ENCODE measurements around the gene MOB3B. TPM values are rescaled to one million over a fixed set of nuclear protein-coding genes. Genes with fewer than 3 reads are reported as not detected.

The MOB3B gene
- total RNA-seq, result 10 to 100 TPM; 16.2 to 23.7 (median 19.7) TPM

DNA sequence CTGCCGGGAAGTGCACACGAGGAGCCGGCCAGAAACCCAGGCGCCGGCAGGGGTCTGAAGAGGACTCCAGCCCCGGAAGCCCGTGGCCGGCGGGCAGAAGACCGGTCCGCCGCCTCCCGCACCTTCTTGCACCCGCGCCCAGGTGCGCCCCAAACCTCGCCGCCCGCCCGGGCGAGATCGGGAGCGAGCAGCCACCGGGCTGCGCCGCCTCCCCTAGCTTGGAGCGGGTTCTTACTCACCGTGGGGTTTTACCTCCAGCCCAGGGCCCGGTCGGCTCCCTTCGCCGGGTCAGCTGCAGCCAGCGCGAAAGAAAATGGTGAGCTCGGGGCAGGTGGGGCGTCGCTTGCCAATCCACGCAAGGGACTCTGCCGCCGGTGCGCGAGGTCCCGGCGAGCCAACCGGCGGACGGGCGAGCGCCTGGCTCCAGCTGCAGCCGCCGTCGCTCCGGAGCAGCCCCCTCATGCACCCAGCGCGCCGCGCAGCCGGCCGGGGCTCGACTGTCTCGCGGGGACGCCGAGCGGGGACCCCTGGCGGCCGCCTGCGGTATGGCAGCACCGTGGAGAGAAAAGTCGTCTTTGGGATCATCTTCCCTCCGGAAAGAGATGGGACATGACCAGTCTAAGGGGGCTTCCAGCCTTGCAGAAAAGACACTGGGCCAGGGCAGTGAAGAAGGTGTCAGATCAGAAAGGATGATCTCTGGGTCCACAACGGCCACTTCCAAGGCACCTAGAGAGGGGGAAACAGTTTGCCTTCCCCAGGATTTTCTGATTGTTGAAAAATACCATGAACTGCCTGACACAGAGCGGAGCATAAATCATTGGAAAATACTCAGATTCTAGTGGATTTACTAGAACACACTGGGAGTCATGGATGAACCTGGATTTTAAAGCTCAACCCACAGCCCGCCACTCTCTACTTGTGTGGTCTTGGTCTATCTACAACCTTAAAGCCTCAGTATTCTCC is at the start of gene MOB3B:
Gene MOB3B, minus strand, starts transcription at position 499 of the 963 bp plus-strand sequence. CDS start 74,264 bp downstream, outside the sequence.
- H3K27me3 ChIP-seq, result no peaks in the 10 kb centered on the region
- DNase-seq (ENCODE audit: low spot score in 2 of 2), result peak; percentile 78 to 86
- WGBS, 2 donors, result 5 to 8% methylated on average over 30 to 52 of the region's 74 CpGs

GRCh38 chr9:27573634-27574590 is 44.3 kb upstream of the MOB3B start:
- Histone ChIP-seq H3K4me3 (peak overlapping the region; percentile 51 to 87 (median 77)), H3K9me3 (peaks cover 0 to 11% (median 0%) of the 10 kb centered on the region in 4 donors), H3K27me3 (no peaks in the 10 kb centered on the region), H3K27ac (peak overlapping the region; percentile 92 to 100 (median 97)), H3K4me1 (peaks cover 0 to 18% (median 9%) of the 10 kb centered on the region in 4 donors), H3K36me3 (no peaks in the 10 kb centered on the region)
- DNase-seq (ENCODE audit: low spot score in 2 of 2), result peak; percentile 97 to 99
- WGBS, 2 donors, result 4 to 5% methylated on average over 35 of the region's 35 CpGs
- peak; percentile 98 to 99 for TF ChIP-seq EP300 (IDR thresholded peaks at IDR 0.05)
- TF ChIP-seq, protein P1, sequence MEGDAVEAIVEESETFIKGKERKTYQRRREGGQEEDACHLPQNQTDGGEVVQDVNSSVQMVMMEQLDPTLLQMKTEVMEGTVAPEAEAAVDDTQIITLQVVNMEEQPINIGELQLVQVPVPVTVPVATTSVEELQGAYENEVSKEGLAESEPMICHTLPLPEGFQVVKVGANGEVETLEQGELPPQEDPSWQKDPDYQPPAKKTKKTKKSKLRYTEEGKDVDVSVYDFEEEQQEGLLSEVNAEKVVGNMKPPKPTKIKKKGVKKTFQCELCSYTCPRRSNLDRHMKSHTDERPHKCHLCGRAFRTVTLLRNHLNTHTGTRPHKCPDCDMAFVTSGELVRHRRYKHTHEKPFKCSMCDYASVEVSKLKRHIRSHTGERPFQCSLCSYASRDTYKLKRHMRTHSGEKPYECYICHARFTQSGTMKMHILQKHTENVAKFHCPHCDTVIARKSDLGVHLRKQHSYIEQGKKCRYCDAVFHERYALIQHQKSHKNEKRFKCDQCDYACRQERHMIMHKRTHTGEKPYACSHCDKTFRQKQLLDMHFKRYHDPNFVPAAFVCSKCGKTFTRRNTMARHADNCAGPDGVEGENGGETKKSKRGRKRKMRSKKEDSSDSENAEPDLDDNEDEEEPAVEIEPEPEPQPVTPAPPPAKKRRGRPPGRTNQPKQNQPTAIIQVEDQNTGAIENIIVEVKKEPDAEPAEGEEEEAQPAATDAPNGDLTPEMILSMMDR (IDR thresholded peaks at IDR 0.05), result no peak
- peak; percentile 53 to 91 for TF ChIP-seq POLR2A (IDR thresholded peaks at IDR 0.05)

More for the DNA sequence above, at the start of gene MOB3B:
- Histone ChIP-seq H3K4me1 (peaks cover 0 to 42% (median 7%) of the 10 kb centered on the region in 4 donors), H3K27ac (peak within 1 kb of the TSS; percentile 72 to 98 (median 89)), H3K9me3 (no peaks in the 10 kb centered on the region), H3K4me3 (peak within 1 kb of the TSS; percentile 76 to 84 (median 80)), H3K36me3 (no peaks in the 10 kb centered on the region)
- TF ChIP-seq, protein P1 (IDR thresholded peaks at IDR 0.05), result peak; percentile 95 to 98 (median 96)
- peak in 1 of 2 donors; percentile 56 for TF ChIP-seq EP300 (IDR thresholded peaks at IDR 0.05)
- TF ChIP-seq POLR2A (IDR thresholded peaks at IDR 0.05), result peak in 1 of 2 donors; percentile 57

GRCh38 chr9:27572918-27573633 is 43.5 kb upstream of the MOB3B start, which contains the start of gene C9orf72:
Gene C9orf72, minus strand, starts transcription at chr9:27573481. Its CDS starts 6,361 bp downstream, at chr9:27567120.
- peak in 1 of 2 donors; percentile 58 for TF ChIP-seq EP300 (IDR thresholded peaks at IDR 0.05)
- TF ChIP-seq, protein P1 (IDR thresholded peaks at IDR 0.05), result peak in 1 of 5 experiments; percentile 12
- TF ChIP-seq POLR2A (IDR thresholded peaks at IDR 0.05), result peak; percentile 59 to 82
- 0% methylated on average over 45 to 55 of the region's 72 CpGs for WGBS, 2 donors
- peak within 1 kb of the TSS; percentile 92 to 100 (median 97) for H3K27ac ChIP-seq

DNA sequence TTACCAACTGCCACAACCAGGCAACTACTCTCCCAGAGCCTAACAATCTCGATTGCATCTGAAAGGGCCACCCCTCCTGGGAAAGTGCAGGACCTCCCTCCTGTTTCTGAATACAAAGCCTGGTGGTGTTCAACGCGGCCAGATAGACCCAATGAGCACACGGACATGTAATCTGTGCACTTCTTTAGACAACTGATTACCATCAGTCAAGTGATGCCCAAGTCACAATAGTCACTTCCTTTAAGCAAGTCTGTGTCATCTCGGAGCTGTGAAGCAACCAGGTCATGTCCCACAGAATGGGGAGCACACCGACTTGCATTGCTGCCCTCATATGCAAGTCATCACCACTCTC is 42.9 kb upstream of the MOB3B start:
- WGBS, 2 donors, result 2 to 8% methylated on average over 6 of the region's 6 CpGs

More at GRCh38 chr9:27572918-27573633, 43.5 kb upstream of the MOB3B start, which contains the start of gene C9orf72:
- peaks cover 0 to 2% (median 0%) of the 10 kb centered on the region in 4 donors for H3K9me3 ChIP-seq
- peaks cover 0 to 18% (median 9%) of the 10 kb centered on the region in 4 donors for H3K4me1 ChIP-seq
- DNase-seq (ENCODE audit: low spot score in 2 of 2), result peak; percentile 12 to 47
- H3K27me3 ChIP-seq, result no peaks in the 10 kb centered on the region
- peak within 1 kb of the TSS; percentile 51 to 87 (median 77) for H3K4me3 ChIP-seq
- no peaks in the 10 kb centered on the region for H3K36me3 ChIP-seq

More for the DNA sequence above, 42.9 kb upstream of the MOB3B start:
- Histone ChIP-seq H3K27me3 (no peaks in the 10 kb centered on the region), H3K27ac (peak overlapping the region; percentile 92 to 100 (median 97)), H3K36me3 (no peaks in the 10 kb centered on the region), H3K4me3 (peak overlapping the region; percentile 51 to 87 (median 77)), H3K4me1 (peaks cover 0 to 18% (median 9%) of the 10 kb centered on the region in 4 donors), H3K9me3 (no peaks in the 10 kb centered on the region)
- peak in 1 of 2 donors; percentile 55 for DNase-seq (ENCODE audit: low spot score in 2 of 2)
- TF ChIP-seq EP300 (IDR thresholded peaks at IDR 0.05), result no peak
- peak in 1 of 2 donors; percentile 6 for TF ChIP-seq POLR2A (IDR thresholded peaks at IDR 0.05)
- TF ChIP-seq, protein P1 (IDR thresholded peaks at IDR 0.05), result no peak
